A673 (cell line): ENCODE measurements around the gene FAH. TPM values are rescaled to one million over a fixed set of nuclear protein-coding genes. Genes with fewer than 3 reads are reported as not detected.

Experiments used
- BruUV-seq: library from RNA; stranded (reverse); fragments of 400-500 nt; replicated peaks from 2 replicates; lab custom pipeline; 2021; lab: Mats Ljungman, UMichigan
- CTCF ChIA-PET: fragments of 300-600 bp; sonication (Branson Sonifier 250); formaldehyde crosslinking; loops from one replicate; lab custom pipeline; 2022; ENCODE audit warnings: antibody characterized with exemption; lab: Charles Lee
- POLR2A ChIA-PET: fragments of 300-600 bp; sonication (Branson Sonifier 250); formaldehyde crosslinking; loops from one replicate; lab custom pipeline; 2022; ENCODE audit warnings: antibody characterized with exemption; ENCODE audit not compliant: low non-redundant PET; lab: Charles Lee
- DNase-seq: peaks from one replicate; pipeline ENCODE4 v3.0.0-alpha.2; 2015; ENCODE audit warnings: low spot score
- H3K27ac ChIP-seq: fragments of 200-600 bp; sonication (generic); 2 replicates; pipeline ENCODE4 v1.5.1; 2016; ENCODE audit warnings: mixed run types, low read depth, mild to moderate bottlenecking, mixed read lengths, antibody characterized with exemption, low read length; ENCODE audit not compliant: poor library complexity, severe bottlenecking
- H3K27me3 ChIP-seq: fragments of 200-600 bp; sonication (generic); replicated peaks from 2 replicates; pipeline ENCODE4 v1.6.1; 2017; ENCODE audit warnings: mixed run types, low read depth, mild to moderate bottlenecking, mixed read lengths, antibody characterized with exemption, low read length; ENCODE audit not compliant: insufficient read depth, poor library complexity
- H3K36me3 ChIP-seq: fragments of 200-600 bp; sonication (generic); 2 replicates; pipeline ENCODE4 v1.6.1; 2016; ENCODE audit warnings: mixed run types, mild to moderate bottlenecking, mixed read lengths, antibody characterized with exemption, low read length; ENCODE audit not compliant: insufficient read depth, poor library complexity, severe bottlenecking
- H3K4me1 ChIP-seq: fragments of 200-600 bp; sonication (generic); 2 replicates; pipeline ENCODE4 v1.6.1; 2017; ENCODE audit warnings: mixed run types, mild to moderate bottlenecking, mixed read lengths, antibody characterized with exemption, low read length; ENCODE audit not compliant: insufficient read depth, poor library complexity, severe bottlenecking
- H3K4me3 ChIP-seq: fragments of 200-600 bp; sonication (generic); 2 replicates; pipeline ENCODE4 v1.5.1; 2016; ENCODE audit warnings: low read depth, mixed run types, mild to moderate bottlenecking, mixed read lengths, low read length; ENCODE audit not compliant: poor library complexity, severe bottlenecking
- H3K9me3 ChIP-seq: fragments of 200-600 bp; sonication (generic); 2 replicates; pipeline ENCODE4 v1.6.1; 2016; ENCODE audit warnings: mixed run types, low read depth, mild to moderate bottlenecking, mixed read lengths, antibody characterized with exemption, low read length; ENCODE audit not compliant: poor library complexity, severe bottlenecking
- CTCF ChIP-seq: fragments of 300-800, 200-600 bp; sonication (generic); conservative IDR thresholded peaks from 2 replicates; pipeline ENCODE4 v1.5.1; 2017; ENCODE audit warnings: low read depth, mild to moderate bottlenecking, antibody characterized with exemption, low read length, moderate library complexity, mixed read lengths
- EZH2 ChIP-seq: fragments of 200-600 bp; sonication (generic); IDR thresholded peaks from 2 replicates; pipeline ENCODE4 v1.6.1; 2017; ENCODE audit warnings: borderline replicate concordance, low read depth, mild to moderate bottlenecking, mixed read lengths, antibody characterized with exemption, low read length; ENCODE audit not compliant: poor library complexity, severe bottlenecking
- intact Hi-C: fragments of 100-400 bp; cut with micrococcal nuclease; formaldehyde crosslinking; loops from one replicate; pipeline ENCODE4 v1.10.0; 2022; ENCODE audit not compliant: unreplicated experiment
- total RNA-seq: library from RNA; stranded (reverse); gene quantifications from 2 replicates; pipeline ENCODE4 v1.2.3, GENCODE V29; 2021

The FAH gene
- total RNA-seq, 1 experiment from 2014 or later, result 2.0 TPM

DNA sequence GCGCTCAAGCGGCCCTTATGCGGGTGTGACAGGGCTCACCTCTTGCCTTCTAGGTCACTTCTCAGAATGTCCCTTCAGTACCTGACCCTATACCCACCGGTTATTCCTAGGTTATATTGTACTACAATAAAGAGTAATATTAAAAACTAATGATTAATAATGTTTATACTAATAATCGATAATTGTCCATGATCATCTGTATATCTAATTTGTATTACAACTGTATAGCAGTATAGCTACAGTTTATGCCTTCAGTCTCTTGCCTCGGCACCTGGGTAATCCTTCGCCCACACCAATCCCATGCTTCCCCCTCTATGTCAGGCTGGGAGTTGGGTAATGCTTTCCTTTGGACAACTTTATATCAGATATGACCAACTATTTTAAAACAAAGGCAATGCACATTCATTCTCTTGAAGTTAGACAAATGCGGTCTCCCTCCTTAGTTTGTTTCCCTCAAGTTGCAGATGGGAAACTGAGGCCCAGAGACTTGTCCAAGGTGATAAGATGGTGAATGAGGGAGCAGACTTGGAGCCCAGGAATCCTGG lies 3.4 kb downstream of the FAH start:
- BruUV-seq, result no TSS peak
- no peak for DNase-seq
- intact Hi-C loops, result no loop called here
- Histone ChIP-seq H3K4me1 (peaks cover 4% of the 10 kb centered on the region), H3K9me3 (no peaks in the 10 kb centered on the region), H3K4me3 (no peak overlapping the region), H3K36me3 (no peaks in the 10 kb centered on the region), H3K27me3 (no peaks in the 10 kb centered on the region), H3K27ac (no peak overlapping the region)
- POLR2A ChIA-PET, result no interaction called here
- no peak for TF ChIP-seq CTCF
- no peak for TF ChIP-seq EZH2
- CTCF ChIA-PET, result no interaction called here

- DNase-seq, result no peak
- no TSS peak for BruUV-seq
- no peak overlapping the region for H3K27ac ChIP-seq
- CTCF ChIA-PET, result no interaction called here
- H3K36me3 ChIP-seq, result no peaks in the 10 kb centered on the region
- POLR2A ChIA-PET, result interaction anchor here (0.6 kb wide), 1 partner anchor 1665 kb away, joined by 3 read pairs; no protein-coding TSS in a partner anchor
- no peak for TF ChIP-seq CTCF
- no peak for TF ChIP-seq EZH2
- H3K4me1 ChIP-seq, result peaks cover 4% of the 10 kb centered on the region
- intact Hi-C loops, result no loop called here
- no peaks in the 10 kb centered on the region for H3K9me3 ChIP-seq
- H3K4me3 ChIP-seq, result no peak overlapping the region
- H3K27me3 ChIP-seq, result no peaks in the 10 kb centered on the region
These were observed 4.4 kb downstream of the FAH start for GRCh38 chr15:80157215-80157614.

DNA sequence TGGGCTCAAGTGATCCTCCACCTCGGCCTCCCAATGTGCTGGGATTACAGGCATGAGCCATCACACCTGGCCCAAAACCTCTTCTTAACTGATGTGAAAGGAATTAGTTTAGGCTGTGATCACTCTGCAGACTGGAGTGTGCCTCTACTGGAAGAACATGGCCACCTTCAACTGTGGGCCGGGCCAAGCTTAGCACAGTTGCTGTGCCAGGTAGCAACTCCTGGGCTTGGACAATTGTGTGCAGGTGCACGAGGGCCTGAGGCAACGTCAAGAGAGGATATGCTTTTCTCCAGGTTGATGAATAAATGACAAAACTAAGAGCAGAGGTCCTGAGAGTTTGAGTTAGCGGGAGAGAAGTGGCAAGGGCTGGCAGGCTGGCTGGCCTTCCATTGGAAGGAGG lies 6.5 kb downstream of the FAH start:
- BruUV-seq, result no TSS peak
- TF ChIP-seq EZH2 (no peak), CTCF (no peak)
- Histone ChIP-seq H3K4me1 (no peaks in the 10 kb centered on the region), H3K36me3 (no peaks in the 10 kb centered on the region), H3K4me3 (no peak overlapping the region), H3K27me3 (no peaks in the 10 kb centered on the region), H3K9me3 (no peaks in the 10 kb centered on the region), H3K27ac (no peak overlapping the region)
- ChIA-PET CTCF (no interaction called here), POLR2A (no interaction called here)
- intact Hi-C loops, result no loop called here
- no peak for DNase-seq
